ENCODE measurements around the gene SCLY.

DNA sequence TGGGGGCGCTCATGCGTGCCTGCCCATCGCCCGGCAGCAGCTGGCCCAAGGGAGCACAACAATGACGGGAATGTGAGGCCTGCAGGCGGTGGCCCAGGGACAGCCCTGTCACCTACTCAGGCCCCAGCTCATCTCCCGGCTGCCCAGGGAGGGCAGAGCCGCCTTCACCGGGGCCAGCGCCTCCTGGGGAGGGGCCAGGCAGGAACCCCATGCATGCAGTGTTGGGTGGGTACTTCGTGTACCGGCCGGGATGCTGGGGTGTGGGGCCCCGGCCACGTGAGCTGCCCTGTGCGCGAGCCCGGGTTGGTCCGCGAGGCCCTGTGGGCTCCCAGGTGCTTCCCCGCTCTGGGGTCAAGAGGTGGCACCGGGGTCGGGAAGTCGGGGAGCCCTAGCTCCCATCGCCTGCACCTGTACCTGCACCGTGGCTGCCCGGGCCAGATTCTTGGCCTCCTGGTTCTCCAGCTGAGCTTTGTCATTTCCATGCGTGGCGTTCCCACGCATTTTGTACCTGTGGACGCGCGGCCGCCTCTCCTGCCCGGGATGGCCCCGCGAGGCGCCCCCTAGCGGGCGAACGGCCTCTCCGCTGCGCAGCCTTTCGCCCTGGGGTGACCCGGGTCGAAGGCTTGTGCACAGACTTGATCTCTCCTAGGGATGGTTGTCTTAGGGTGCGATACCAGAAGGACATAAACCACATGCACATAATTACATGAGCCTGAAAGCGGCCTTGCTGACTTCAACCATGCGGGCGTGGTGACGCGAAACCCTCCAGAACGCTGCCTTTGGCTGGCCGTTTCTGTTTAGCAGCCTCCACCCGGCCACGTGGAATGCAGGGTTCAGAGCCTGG is 78.6 kb downstream of the SCLY start:
- TF ChIP-seq, protein P1, sequence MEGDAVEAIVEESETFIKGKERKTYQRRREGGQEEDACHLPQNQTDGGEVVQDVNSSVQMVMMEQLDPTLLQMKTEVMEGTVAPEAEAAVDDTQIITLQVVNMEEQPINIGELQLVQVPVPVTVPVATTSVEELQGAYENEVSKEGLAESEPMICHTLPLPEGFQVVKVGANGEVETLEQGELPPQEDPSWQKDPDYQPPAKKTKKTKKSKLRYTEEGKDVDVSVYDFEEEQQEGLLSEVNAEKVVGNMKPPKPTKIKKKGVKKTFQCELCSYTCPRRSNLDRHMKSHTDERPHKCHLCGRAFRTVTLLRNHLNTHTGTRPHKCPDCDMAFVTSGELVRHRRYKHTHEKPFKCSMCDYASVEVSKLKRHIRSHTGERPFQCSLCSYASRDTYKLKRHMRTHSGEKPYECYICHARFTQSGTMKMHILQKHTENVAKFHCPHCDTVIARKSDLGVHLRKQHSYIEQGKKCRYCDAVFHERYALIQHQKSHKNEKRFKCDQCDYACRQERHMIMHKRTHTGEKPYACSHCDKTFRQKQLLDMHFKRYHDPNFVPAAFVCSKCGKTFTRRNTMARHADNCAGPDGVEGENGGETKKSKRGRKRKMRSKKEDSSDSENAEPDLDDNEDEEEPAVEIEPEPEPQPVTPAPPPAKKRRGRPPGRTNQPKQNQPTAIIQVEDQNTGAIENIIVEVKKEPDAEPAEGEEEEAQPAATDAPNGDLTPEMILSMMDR (conservative IDR thresholded peaks at IDR 0.05 in 1 of 2, IDR thresholded peaks at IDR 0.05 in 1 of 2; ENCODE audit: low read depth in 1 of 2, low read length in 2 of 2) = peak; percentile 14 to 32
- TF ChIP-seq EZH2 (IDR thresholded peaks at IDR 0.05; ENCODE audit: low read length, missing control alignments) = no peak
